ENCODE measurements around the gene USP25.

Gene USP25, protein sequence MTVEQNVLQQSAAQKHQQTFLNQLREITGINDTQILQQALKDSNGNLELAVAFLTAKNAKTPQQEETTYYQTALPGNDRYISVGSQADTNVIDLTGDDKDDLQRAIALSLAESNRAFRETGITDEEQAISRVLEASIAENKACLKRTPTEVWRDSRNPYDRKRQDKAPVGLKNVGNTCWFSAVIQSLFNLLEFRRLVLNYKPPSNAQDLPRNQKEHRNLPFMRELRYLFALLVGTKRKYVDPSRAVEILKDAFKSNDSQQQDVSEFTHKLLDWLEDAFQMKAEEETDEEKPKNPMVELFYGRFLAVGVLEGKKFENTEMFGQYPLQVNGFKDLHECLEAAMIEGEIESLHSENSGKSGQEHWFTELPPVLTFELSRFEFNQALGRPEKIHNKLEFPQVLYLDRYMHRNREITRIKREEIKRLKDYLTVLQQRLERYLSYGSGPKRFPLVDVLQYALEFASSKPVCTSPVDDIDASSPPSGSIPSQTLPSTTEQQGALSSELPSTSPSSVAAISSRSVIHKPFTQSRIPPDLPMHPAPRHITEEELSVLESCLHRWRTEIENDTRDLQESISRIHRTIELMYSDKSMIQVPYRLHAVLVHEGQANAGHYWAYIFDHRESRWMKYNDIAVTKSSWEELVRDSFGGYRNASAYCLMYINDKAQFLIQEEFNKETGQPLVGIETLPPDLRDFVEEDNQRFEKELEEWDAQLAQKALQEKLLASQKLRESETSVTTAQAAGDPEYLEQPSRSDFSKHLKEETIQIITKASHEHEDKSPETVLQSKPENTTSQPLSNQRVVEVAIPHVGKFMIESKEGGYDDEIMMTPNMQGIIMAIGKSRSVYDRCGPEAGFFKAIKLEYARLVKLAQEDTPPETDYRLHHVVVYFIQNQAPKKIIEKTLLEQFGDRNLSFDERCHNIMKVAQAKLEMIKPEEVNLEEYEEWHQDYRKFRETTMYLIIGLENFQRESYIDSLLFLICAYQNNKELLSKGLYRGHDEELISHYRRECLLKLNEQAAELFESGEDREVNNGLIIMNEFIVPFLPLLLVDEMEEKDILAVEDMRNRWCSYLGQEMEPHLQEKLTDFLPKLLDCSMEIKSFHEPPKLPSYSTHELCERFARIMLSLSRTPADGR

DNA sequence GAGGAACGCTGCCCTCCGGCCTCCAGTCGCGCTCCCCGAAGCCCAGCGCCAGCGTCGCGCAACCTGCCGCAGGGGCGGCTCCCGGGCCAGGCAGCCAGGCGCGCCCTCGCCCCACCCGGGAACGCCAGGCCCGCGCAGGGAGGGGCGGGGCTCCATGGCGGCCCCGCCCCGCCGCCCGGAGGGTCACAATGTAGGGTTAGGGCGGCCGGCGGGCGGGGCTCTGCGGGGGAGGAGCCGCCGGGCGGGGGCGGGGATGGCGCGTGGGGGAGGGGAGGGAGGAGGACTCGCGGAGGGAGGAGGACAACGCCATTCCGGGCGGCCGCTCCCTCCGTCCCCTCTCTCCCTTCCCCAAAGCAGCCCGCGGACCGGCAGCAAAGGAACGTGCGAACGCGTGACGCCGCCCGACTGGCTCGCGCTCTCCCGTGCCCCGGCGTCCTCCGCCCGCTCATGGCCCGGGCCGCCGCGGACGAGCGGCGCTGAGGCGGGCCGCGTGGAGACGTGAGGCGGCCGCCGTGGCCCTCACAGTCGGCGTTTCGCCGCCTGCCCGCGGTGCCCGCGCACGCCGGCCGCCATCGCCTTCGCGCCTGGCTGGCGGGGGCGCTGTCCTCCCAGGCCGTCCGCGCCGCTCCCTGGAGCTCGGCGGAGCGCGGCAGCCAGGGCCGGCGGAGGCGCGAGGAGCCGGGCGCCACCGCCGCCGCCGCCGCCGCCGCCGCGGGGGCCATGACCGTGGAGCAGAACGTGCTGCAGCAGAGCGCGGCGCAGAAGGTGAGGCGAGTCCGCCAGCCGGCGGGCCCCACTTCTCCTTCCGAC, at the start of gene USP25:
Gene USP25, plus strand, starts transcription at position 309 of the 810 bp plus-strand sequence. Its CDS starts 412 bp downstream, at position 721.
- peak; percentile 90 for DNase-seq (ENCODE audit: low spot score)

DNA sequence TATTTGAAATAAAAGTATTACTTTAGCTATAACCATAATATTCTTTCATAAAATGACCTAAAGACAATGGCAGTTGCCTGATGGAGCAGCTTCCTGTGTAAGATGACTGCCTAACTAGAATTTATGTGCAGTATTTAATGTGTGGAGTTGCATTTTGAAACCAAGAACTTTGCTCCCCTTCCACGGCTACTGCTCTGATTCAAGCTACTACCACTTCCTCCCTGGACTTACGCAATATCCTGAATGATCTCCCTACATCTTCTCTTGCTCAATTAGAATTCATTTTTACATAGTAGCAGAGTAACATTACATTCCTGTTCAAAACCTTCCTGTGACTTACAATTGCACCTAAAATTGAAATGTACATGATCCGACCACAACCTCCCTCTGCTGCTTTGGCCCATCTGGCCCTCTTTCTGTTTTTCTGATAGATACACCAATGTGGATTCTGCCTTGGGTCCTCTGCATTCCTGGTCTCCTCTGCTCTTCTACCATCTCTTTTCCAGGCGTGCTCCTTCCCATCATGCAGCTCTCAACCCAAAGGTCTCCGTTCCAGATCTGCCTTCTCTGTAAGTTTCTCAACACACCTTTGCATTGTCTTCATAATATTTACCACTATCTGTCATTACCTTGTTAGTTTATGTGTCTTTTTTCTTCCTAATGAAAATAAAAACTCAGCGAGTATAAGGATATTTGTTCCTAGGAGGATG, 47.4 kb upstream of the USP25 start:
- DNase-seq (ENCODE audit: low spot score) = peak; percentile 57

DNA sequence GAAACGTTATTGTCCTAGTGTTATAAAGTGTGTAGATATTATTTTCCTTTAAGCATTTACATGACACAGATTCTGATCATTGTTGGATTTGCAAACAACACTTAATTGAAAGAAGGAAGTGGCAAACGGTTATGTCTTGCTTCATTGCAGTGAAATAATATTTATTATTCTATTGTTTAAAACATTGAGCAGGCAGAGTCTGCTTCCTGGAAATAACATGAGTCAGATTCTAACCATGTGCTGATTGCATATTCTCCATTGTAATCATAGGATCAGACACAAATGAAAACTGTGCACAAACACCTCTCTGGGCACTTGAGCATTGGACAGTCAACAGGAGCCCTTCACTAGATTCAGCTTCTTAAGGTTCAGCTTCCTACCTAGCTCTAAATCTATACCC, 46.8 kb upstream of the USP25 start:
- peak; percentile 76 for DNase-seq (ENCODE audit: low spot score)

DNA sequence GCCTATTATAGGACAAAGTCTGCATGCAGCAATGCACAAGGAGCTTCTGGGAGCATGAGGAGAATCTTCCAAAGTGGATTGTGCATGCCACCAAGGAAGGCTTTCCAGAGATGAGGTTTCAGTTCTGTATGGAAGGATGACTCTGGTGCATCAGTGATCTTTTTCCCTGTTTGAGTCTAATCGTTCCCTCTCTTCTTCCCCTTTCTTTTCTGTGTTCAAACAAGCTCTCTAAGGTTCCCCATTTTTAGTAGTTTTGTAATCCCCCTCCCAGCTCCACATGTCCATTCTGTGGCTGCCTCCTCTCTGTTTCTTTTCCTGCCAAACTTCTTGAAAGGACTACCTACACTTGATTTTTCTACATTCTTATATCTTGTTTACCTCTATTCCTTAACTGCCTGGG, 43.3 kb upstream of the USP25 start:
- no peak for DNase-seq (ENCODE audit: low spot score)

DNA sequence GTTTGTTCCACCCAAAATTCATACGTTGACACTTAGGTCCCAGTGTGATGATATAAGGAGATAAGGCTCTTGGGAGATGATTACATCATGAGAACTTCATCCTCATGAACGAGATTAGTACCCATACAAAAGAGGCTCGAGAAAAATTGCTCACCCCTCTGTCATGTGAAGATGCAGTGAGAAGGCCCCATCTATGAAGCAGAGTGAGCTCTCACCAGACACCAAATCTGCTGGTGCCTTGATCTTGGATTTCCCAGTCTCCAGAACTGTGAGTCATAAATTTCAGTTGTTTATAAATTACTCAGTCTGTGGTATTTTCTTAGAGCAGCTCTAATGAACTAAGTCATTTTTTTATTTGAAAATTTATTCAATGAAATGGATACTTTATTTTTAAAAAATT, 42.6 kb upstream of the USP25 start:
- peak; percentile 5 for DNase-seq (ENCODE audit: low spot score)

DNA sequence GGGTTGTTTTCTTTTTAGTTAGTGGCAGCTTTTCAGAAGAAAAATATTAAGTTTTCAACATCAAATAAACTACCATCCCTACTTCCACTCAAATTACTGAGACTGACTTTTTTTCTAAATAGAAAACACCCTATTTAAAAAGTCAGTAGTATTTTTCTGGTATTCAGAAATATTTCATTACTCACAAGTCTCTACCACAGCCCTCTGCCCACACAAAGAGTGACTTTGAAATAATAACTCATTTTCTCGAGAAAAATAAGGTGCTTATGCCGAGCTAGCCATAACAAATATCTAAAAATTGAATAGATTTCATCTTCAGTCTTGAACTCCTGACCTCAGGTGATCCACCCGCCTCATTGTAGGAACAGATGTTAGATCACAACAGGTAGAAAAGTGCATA, 41.8 kb upstream of the USP25 start:
- DNase-seq (ENCODE audit: low spot score) = no peak

DNA sequence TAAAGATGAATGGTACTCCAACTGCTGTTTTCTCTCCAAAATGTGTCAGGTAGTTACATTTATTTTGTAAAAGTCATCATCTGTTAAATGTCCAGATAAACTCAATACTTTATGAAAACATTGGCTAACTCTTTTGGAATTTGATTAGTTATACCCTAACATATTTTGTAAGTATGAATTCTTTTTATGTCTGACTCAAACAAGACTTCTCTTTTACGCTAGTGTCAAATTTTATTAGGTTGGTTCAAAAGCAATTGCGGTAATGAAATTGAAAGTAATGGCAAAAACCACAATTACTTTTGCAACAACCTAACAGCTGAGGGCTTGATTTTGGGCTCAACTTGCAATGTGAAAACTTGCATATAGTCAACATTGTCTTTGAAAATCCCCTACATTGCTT, 41.0 kb upstream of the USP25 start:
- DNase-seq (ENCODE audit: low spot score) = no peak

DNA sequence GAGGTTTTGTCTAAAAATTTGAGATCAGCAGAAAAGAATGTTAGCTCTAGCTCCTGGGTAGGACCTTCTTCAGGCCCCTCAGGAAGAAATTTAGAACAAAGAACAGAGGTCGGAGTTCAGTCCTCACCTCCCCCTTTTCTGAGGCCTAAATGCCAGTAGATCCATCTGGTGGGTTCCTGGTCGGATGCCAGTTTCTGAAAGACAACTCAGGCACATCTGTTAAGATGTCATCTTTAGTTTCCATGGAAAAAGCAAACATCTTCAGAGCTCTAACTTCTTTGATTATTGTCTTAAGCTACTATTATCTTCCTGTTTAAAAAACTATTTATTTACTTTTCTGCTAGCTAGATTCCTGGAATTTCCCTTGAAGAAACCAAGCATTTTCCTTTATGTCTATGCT, 37.1 kb upstream of the USP25 start:
- DNase-seq (ENCODE audit: low spot score) = no peak

DNA sequence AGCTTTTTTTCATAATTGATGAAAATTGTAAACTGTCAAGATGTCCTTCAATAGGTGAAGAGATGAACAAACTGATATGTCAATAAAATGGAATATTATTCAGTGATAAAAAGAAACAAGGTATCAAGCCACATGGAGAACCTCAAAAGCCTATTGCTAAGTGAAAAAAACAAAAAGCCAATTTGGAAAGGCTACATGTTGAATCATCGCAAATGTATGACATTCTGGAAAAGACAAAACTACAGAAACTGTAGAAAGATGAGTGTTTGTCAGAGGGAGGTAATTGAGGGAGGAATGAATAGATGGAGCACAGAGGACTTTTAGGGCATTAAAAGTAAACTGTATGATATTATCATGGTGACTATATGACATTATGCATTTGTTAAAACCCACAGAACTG, 34.5 kb upstream of the USP25 start:
- no peak for DNase-seq (ENCODE audit: low spot score)

DNA sequence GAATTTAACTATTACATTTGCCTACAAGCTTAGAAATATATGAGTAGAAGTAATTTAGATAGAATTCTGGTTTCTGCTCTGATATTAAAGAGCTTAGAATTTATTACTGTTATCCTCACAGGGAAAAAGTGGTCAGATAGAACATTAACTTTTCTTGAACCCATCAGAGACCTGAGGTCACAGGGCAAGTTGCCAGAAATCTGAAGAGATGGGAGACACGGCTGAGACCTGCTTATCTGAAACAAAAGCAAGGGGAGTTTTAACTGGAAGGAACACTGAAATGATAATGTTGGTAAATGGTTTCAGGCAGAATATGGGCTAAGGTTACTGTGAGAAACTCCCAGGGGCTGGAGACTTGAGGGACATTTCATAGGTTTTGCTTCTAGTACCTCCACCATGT, 28.0 kb upstream of the USP25 start:
- DNase-seq (ENCODE audit: low spot score) = no peak

DNA sequence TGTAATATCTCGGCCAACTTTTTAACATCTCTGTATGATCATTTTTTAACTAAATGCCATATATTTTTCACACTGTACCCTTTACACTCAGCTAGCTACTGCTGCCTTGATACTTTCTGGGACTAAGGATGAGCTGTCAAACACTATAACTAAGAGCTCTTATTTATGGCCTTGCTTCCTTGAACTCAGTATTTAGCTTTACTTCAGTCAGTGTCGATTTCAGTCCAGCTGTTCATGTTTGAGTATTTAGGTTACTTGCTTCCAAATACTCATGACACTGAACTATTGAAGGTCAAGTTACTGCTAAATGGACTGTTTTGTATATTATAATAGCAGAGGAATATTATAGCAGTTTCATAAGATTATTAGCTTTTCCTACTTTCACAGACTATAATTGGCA, 25.9 kb upstream of the USP25 start:
- DNase-seq (ENCODE audit: low spot score) = no peak

DNA sequence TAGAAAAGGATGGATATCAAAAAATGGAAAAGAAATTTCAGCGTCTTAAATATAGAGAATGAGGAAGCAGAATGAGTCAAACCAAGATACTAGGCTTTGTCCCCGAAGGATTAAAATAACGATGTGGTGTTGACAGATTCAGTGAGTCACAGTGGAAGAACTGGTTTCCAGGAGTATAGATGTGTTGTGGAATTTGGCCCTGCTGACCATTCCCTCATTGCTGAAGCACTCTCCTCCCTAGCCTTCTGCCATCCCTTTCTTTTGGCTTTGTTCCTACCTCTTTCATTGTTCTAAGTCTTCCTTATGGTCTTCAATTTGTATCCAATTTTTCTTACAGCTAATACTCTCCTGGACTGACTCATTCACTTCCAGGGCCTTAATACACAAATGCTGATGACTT, 23.1 kb upstream of the USP25 start:
- peak; percentile 94 for DNase-seq (ENCODE audit: low spot score)

DNA sequence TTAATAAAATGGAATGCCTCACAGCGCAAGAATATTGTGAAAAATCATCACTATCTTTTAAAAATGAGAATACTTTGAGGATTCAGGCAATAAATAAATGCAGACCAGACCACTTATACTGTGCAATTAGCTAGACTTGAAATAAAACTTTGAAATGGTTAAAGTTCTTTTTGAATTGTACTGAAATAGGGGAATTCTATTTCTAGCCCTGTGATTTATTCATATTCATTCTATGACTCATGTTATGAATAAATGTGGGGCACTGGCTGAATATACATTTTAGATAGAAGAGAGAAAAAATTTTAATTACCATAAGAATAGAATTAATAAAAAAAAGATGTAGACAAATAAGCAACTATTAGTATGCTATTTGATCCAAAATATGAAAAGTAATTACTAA, 16.4 kb upstream of the USP25 start:
- DNase-seq (ENCODE audit: low spot score) = no peak

DNA sequence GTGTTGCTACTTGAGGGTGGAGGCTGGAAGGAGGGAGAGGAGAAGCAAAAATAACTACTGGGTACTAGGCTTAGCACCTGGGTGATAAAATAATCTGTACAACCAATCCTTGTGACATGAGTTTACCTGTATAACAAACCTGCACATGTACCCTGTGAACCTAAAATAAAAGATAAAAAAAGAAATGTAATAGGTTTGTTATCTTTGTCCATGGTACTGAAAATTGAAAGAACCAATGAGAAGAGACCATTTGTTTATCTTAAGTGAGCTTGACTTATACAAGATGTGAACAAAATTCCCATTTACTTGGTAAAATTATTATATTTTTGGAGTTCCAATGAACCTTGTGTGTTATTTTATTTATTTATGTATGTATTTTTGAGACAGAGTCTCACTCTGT, 11.1 kb upstream of the USP25 start:
- no peak for DNase-seq (ENCODE audit: low spot score)

DNA sequence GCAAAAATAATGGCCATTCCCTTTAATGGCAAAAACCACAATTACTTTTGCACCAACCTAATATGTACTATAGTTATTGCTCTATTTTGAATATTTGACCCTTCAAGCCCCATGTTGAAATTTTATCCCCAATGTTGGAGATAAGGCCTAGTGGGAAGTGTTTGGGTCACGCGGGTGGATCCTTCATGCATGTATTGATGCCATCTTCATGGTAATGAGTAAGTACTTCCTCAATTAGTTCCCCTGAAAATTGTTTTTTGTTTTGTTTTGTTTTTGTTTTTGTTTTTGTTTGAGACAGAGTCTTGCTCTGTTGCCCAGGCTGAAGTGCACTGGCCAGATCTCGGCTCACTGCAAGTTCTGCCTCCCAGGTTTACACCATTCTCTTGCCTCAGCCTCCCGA, 9.8 kb upstream of the USP25 start:
- no peak for DNase-seq (ENCODE audit: low spot score)

DNA sequence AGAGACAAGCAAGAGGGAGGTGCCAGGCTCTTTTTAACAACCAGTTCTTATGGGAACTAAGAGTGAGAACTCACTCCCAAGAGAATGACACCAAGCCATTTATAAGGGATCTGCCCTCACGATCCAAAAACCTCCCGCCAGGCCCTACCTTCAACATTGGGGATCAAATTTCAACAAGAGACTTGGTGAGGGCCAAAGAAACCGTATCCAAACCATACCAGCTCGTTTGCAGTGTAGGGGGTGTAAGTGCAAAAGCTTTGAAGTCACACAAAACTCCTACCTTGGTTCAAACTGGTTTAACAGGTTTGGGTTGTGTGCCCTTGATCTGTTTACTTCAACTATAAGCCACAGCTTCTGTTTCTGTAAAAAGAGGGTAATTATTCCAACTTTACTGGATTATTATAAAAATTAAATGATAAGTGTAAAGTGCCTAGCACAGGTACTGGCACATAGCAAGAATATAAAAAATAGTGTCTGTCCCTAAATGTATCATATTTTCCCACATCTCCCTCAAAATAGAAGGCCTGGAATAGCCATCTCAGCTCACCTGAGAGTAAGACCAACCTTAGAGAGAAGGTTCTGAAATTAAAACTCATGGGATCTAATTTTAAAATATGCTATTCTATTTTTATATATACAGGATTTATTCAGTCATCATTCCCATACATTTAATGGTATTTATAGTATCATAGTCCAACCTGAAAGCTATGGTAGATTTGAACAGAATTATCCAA, 7.0 kb upstream of the USP25 start:
- no peak for DNase-seq (ENCODE audit: low spot score)

DNA sequence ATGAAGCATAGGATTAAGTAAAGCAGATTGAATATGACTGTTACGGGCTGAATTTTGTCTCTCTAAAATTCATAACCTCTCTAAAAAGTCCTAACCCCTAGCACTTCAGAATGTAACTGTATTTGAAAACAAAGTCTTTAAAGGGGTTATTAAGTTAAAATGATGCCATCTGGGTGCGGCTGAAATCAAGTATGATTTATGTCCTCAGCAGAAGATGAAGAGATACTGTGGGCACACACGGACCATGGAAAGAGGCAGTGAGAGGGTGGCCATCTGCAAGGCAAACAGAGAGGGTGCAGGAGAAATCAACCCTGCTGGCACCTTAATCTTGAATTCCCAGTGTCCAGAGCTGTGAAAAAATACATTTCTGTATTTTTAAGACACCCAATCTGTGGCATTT, 3.8 kb upstream of the USP25 start:
- DNase-seq (ENCODE audit: low spot score) = no peak

DNA sequence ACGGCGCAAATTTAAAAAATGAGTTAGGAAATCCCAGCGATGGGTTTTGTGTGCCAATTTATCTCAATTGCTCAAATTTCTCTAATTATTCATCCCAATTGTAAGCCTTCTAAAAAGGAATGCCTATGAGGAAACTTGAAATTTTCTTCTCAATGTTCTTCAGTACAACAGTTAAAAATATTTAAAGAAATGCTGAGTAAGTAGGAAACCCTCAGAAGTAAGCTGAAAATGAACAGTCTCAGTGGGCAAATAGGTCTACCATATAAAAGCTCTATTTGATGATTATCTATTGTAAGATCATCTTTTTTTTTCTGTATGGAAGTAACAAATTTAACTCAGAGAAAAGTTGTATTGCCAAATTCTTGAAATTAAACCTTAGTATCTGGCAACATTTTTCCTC, 1.7 kb upstream of the USP25 start:
- DNase-seq (ENCODE audit: low spot score) = no peak

DNA sequence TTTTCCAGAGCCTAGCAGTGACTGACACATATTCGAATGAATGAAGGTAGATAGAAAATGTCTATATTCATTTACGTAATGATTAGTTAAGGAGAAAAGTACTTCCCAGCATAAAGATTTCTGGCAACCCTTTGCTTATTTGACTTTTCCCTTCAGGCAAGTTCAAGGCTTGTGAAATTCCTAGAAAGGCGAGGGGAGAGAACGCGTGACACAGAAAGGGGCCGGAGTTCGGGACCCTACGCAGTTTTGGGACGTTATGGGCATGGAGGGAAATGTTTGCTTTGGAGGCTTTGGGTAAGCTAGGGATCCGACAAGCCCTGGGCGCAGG, 472 bp upstream of the USP25 start:
- no peak for DNase-seq (ENCODE audit: low spot score)

DNA sequence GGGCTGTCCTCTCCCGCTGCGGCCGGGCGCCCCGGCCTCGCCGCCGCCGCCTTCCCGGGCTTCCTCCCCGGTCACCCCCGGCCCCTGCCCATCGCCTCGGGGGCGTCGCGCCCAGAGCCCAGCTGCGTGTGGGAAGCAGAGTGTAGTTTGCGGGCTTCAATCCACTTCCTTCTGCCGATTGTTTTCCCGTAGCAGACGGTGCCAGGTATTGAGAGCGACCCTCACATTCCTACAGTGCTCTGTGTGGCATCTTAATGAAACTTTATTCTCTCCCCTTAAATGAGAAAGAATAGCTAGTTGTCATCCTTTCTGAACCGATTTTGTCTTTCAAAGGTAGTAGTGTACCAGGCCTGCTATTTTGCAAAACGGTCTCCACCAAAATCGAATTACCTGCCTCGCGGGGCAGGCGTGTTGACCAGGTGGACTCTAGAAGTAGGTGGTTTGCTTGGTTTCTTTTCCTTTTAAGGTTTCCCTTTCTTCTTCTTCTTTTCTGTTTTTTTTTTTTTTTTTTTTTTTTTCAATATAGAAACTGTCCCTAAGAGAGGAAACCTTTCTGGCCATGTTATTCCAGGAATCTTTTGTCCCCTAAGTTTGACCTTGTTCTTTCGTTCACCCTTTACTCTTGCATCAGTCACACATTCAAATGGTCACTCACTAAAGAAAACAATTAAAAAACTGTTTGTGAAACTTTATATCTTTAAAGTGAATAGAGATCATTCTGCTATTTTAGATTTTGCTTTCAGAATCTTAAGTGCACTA, 881 bp downstream of the USP25 start:
- no peak for DNase-seq (ENCODE audit: low spot score)

All from kidney tubule cell (primary cell).